Activated B cell treated with CpG ODN at 0.5 μM for 24 hours (primary cell): Measurements from ENCODE around the gene TSPAN7. TPM values are rescaled to one million over a fixed set of nuclear protein-coding genes. Genes with fewer than 3 reads are reported as not detected.

Source experiments
- ATAC-seq: fragments of 200-7000 bp; cut with Tn5 transposase; one replicate; pipeline ENCODE4 v1.10.0; 2021; ENCODE audit warnings: low read depth, mild to moderate bottlenecking, moderate library complexity
- CTCF ChIA-PET: fragments of 350-600 bp; sonication (Branson Sonifier 250); formaldehyde crosslinking; loops from one replicate; lab custom pipeline; 2021; ENCODE audit warnings: antibody characterized with exemption; lab: Charles Lee
- POLR2A ChIA-PET: fragments of 350-600 bp; sonication (Branson Sonifier 250); formaldehyde crosslinking; loops from one replicate; lab custom pipeline; 2021; ENCODE audit warnings: antibody characterized with exemption; lab: Charles Lee
- DNase-seq: peaks from one replicate; pipeline ENCODE4 v3.0.0; 2022
- H3K27ac Mint-ChIP-seq: one replicate; pipeline ENCODE4 v1.8.0; 2020; ENCODE audit warnings: mixed read lengths
- H3K27me3 Mint-ChIP-seq: one replicate; pipeline ENCODE4 v1.8.0; 2021; ENCODE audit warnings: mixed read lengths
- H3K36me3 Mint-ChIP-seq: one replicate; pipeline ENCODE4 v1.8.0; 2021; ENCODE audit warnings: low read depth, mixed read lengths
- H3K4me1 Mint-ChIP-seq: one replicate; pipeline ENCODE4 v1.8.0; 2021; ENCODE audit warnings: mixed read lengths
- H3K4me3 Mint-ChIP-seq: one replicate; pipeline ENCODE4 v1.8.0; 2020; ENCODE audit warnings: mild to moderate bottlenecking, mixed read lengths
- H3K9me3 Mint-ChIP-seq: one replicate; pipeline ENCODE4 v1.8.0; 2020; ENCODE audit warnings: mixed read lengths
- intact Hi-C: fragments of 100-400 bp; cut with micrococcal nuclease; formaldehyde crosslinking; loops from one replicate; pipeline ENCODE4 v1.15.1; 2024
- total RNA-seq: library from RNA; stranded (reverse); gene quantifications from 2 replicates; pipeline ENCODE4 v1.2.3, GENCODE V29; 2022
- TF ChIP-seq, protein P1 (sequence below): fragments of 200-600 bp; IDR thresholded peaks from one replicate; pipeline ENCODE4 v1.8.0; 2022; ENCODE audit warnings: antibody characterized with exemption, mild to moderate bottlenecking

Gene TSPAN7
- total RNA-seq, 1 donor from 2014 or later, result not detected

DNA sequence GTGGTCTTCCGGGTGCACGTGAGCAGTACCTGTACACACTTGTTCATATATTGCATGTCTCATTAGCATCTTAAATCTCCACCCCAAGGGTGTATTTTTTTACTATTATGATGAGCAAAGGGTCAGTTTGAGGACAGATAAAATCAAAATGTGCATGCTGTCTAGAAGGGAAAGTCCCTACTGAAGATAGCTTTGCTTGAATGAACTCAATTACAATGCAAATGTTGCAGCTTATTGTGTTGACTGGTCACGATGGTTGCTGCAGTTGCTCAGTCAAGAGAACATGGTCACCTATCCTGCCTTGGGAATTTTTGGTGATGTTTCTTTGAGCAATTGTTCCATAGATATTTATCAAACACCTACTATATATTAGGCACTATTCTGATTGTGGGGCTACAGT lies 136.1 kb downstream of the TSPAN7 start:
- no peak for ATAC-seq

DNA sequence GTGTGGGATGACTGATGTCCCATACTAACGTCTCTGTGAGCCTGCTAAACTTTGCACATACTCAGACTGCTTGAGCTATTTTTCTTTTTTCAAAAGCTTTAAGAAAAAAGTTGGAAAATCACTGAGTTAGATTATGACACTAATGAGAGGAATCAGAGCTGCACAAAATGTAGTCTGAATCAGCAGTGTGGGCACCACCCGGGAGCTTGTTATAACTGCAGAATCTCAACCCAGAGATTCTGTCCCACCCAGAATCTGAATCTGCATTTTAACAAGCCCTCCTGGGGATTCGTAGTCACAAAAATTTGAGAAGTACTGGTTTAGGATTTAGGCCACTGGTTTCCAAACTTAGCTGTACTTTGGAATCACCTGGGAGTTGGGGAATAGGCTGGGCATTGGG lies 137.8 kb downstream of the TSPAN7 start:
- CTCF ChIA-PET, result no interaction called here
- TF ChIP-seq, protein P1, sequence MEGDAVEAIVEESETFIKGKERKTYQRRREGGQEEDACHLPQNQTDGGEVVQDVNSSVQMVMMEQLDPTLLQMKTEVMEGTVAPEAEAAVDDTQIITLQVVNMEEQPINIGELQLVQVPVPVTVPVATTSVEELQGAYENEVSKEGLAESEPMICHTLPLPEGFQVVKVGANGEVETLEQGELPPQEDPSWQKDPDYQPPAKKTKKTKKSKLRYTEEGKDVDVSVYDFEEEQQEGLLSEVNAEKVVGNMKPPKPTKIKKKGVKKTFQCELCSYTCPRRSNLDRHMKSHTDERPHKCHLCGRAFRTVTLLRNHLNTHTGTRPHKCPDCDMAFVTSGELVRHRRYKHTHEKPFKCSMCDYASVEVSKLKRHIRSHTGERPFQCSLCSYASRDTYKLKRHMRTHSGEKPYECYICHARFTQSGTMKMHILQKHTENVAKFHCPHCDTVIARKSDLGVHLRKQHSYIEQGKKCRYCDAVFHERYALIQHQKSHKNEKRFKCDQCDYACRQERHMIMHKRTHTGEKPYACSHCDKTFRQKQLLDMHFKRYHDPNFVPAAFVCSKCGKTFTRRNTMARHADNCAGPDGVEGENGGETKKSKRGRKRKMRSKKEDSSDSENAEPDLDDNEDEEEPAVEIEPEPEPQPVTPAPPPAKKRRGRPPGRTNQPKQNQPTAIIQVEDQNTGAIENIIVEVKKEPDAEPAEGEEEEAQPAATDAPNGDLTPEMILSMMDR, result no peak
- intact Hi-C loops, result no loop called here

More for the DNA sequence above, 136.1 kb downstream of the TSPAN7 start:
- no peak overlapping the region for H3K27ac Mint-ChIP-seq
- no peak overlapping the region for H3K4me3 Mint-ChIP-seq
- TF ChIP-seq, protein P1, result no peak
- ChIA-PET POLR2A (no interaction called here), CTCF (no interaction called here)
- intact Hi-C loops, result no loop called here
- no peaks in the 10 kb centered on the region for H3K36me3 Mint-ChIP-seq
- no peaks in the 10 kb centered on the region for H3K9me3 Mint-ChIP-seq
- peaks cover 2% of the 10 kb centered on the region for H3K4me1 Mint-ChIP-seq
- no peak for DNase-seq
- peaks cover 2% of the 10 kb centered on the region for H3K27me3 Mint-ChIP-seq

DNA sequence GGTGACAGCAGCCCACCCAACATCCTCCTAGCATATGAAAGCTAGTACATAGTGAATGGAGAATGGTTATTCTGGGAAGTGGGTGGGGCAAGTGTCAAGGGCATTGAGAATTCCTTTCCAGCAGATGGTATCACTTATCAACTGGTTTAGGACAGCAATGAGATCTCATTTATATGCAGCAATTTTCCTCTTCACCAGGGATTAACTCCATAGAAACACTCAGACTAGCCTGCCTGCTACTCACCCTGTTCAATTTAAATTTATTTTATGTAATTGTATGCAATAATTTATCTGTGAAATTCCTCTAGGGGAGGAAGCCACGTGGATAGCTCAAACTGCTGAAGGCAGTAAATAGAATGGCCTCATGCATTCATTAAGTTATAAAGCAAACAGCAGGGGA lies 138.4 kb downstream of the TSPAN7 start:
- intact Hi-C loops, result no loop called here
- ChIA-PET POLR2A (no interaction called here), CTCF (interaction anchor here (0.5 kb wide), 1 partner anchor 12 kb away, joined by 3 read pairs; no protein-coding TSS in a partner anchor)
- Mint-ChIP-seq H3K27ac (no peak overlapping the region), H3K27me3 (peaks cover 2% of the 10 kb centered on the region), H3K9me3 (no peaks in the 10 kb centered on the region), H3K4me1 (peaks cover 2% of the 10 kb centered on the region), H3K36me3 (no peaks in the 10 kb centered on the region), H3K4me3 (no peak overlapping the region)
- ATAC-seq (no peak), DNase-seq (no peak)
- TF ChIP-seq, protein P1, result no peak

More for the DNA sequence above, 137.8 kb downstream of the TSPAN7 start:
- ATAC-seq (no peak), DNase-seq (no peak)
- Mint-ChIP-seq H3K27ac (no peak overlapping the region), H3K4me3 (no peak overlapping the region), H3K9me3 (no peaks in the 10 kb centered on the region), H3K36me3 (no peaks in the 10 kb centered on the region), H3K4me1 (peaks cover 2% of the 10 kb centered on the region), H3K27me3 (peaks cover 2% of the 10 kb centered on the region)
- POLR2A ChIA-PET, result no interaction called here

DNA sequence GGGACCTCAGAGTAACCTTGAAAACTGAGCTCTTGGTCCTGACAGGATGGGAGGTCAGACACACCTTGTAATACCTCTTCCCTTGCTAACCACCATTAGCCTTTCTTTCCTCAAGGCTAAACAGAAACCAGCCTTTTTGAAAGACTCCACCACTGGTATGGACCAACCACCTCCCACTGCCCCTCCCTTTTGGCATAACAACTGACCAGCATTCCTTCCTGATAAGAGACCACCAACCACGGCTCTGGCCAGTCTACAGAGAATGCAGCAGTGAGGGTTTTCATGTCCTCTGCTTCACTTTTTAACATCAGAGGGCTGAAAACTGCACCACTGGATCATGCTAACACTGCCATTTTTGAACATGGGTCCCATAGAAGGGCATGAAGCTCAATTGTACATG lies 139.7 kb downstream of the TSPAN7 start:
- Mint-ChIP-seq H3K9me3 (no peaks in the 10 kb centered on the region), H3K4me3 (no peak overlapping the region), H3K27ac (no peak overlapping the region), H3K27me3 (peaks cover 2% of the 10 kb centered on the region), H3K36me3 (no peaks in the 10 kb centered on the region), H3K4me1 (peaks cover 2% of the 10 kb centered on the region)
- DNase-seq, result no peak
- intact Hi-C loops, result no loop called here
- TF ChIP-seq, protein P1, result no peak
- POLR2A ChIA-PET, result no interaction called here
- CTCF ChIA-PET, result no interaction called here
- ATAC-seq, result no peak

DNA sequence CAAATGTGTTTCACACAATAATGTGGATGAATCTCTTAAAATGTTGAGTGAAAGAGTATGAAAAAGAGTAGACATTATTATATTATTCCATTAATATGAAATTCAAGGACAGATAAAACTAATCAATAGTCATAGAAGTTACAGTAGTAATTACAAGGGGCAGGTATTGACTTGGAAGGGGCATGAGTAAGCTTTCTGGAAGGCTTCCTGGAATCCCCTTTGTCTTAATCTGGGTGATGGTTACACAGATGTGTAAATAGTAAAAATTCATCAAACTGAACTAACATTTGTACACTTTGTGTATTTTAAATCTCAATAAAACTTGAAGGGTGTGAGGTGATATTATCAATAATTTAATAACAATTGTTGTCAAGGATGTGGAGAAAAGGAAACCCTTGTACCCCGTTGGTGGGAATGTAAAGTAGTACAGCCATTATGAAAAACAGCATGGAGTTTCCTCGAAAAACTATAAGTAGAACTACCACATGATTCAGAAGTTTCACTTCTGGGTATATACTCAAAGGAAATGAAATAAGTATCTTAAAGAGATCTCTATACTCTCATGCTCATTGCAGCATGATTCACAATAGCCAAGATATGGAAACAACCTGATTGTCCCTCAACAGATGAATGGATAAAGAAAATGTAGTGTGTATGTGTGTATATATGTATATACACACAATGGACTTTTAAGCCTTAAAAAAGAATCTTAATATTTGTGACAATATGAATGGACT lies 143.0 kb downstream of the TSPAN7 start:
- DNase-seq (no peak), ATAC-seq (no peak)
- ChIA-PET POLR2A (no interaction called here), CTCF (no interaction called here)
- no peak overlapping the region for H3K4me3 Mint-ChIP-seq
- H3K4me1 Mint-ChIP-seq, result no peaks in the 10 kb centered on the region
- TF ChIP-seq, protein P1, result no peak
- no peaks in the 10 kb centered on the region for H3K27me3 Mint-ChIP-seq
- no peaks in the 10 kb centered on the region for H3K36me3 Mint-ChIP-seq
- H3K9me3 Mint-ChIP-seq, result no peaks in the 10 kb centered on the region
- H3K27ac Mint-ChIP-seq, result no peak overlapping the region
- intact Hi-C loops, result no loop called here
